Activated naive CD8-positive, alpha-beta T cell (primary cell): ENCODE results near the gene MYO9B.

Experiments used
- H3K27ac Mint-ChIP-seq: one replicate; pipeline ENCODE4 v1.8.0; 2021; ENCODE audit warnings: mixed read lengths
- H3K27me3 Mint-ChIP-seq: one replicate; pipeline ENCODE4 v1.8.0; 2021; ENCODE audit warnings: mixed read lengths
- H3K36me3 Mint-ChIP-seq: one replicate; pipeline ENCODE4 v1.8.0; 2021; ENCODE audit warnings: mixed read lengths
- H3K4me1 Mint-ChIP-seq: one replicate; pipeline ENCODE4 v1.8.0; 2021; ENCODE audit warnings: low read depth, mixed read lengths
- H3K4me3 Mint-ChIP-seq: one replicate; pipeline ENCODE4 v1.8.0; 2021; ENCODE audit warnings: mild to moderate bottlenecking, mixed read lengths
- H3K9me3 Mint-ChIP-seq: one replicate; pipeline ENCODE4 v1.8.0; 2021; ENCODE audit warnings: low read depth, mixed read lengths

Gene MYO9B

DNA sequence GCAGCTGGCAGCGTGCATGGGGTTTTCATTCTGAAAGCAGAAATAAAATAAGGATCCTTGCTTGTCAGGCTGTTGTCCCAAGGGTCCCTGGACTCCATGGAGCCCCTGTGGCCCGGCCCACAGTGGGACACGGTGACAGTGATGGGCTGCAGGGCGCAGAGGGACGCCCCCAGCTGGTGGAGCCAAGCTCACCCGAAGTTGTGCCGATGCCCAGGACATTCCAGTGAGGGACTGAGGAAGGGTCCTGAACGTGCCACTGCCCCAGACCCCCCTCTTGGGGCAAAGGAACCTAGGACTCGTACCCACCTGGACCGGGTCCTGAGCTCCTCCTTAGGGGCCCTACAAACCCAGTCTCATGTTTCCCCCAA lies 35.0 kb downstream of the MYO9B start:
- no peak overlapping the region for H3K4me3 Mint-ChIP-seq

DNA sequence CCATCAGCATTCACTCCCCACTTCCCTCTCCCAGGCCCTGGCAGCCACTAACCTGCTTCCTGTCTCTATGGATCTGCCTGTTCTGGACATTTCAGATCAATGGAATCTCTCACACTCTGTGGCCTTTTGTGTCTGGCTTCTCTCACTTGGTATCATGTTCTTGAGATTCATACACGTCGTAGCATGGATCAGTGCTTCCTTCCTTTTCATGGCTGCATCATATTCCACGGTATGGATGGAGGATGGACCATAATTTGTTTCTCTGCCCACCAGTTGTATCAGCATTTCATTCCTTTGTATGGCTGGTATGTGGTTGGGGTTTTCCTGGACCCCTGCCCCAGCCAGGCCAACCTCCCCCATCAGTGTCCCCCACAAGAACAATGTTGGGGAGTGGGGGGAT lies 36.2 kb downstream of the MYO9B start:
- Mint-ChIP-seq H3K27me3 (no peaks in the 10 kb centered on the region), H3K27ac (peak overlapping the region; percentile 42), H3K4me3 (no peak overlapping the region), H3K4me1 (peaks cover 29% of the 10 kb centered on the region), H3K36me3 (peaks cover 4% of the 10 kb centered on the region), H3K9me3 (no peaks in the 10 kb centered on the region)

More for the DNA sequence above, 35.0 kb downstream of the MYO9B start:
- peaks cover 4% of the 10 kb centered on the region for H3K36me3 Mint-ChIP-seq
- H3K27ac Mint-ChIP-seq = no peak overlapping the region
- no peaks in the 10 kb centered on the region for H3K9me3 Mint-ChIP-seq
- H3K27me3 Mint-ChIP-seq = no peaks in the 10 kb centered on the region
- peaks cover 31% of the 10 kb centered on the region for H3K4me1 Mint-ChIP-seq

DNA sequence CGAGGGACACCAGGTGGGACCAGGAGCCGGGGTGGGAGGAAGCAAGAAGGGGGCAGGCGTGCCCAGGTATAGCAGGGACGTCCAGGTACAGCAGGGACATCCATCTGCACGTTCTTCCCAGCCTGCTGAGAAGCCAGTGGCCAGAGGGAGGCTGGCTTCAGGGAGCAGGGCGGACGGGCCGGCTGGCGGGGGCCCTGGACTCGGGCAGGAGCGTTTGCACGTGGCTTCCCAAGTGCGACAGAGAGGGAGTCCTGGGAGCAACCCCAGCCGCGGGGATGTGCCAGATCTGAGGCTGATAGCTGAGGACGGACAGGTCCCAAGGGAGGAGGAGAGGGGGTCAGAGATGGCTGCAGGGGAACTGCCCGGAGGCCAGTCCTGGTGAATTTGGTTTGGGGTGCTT lies 36.7 kb downstream of the MYO9B start:
- H3K27ac Mint-ChIP-seq = no peak overlapping the region
- no peaks in the 10 kb centered on the region for H3K27me3 Mint-ChIP-seq
- H3K4me1 Mint-ChIP-seq = peaks cover 30% of the 10 kb centered on the region
- H3K36me3 Mint-ChIP-seq = peaks cover 4% of the 10 kb centered on the region
- no peaks in the 10 kb centered on the region for H3K9me3 Mint-ChIP-seq
- H3K4me3 Mint-ChIP-seq = no peak overlapping the region

DNA sequence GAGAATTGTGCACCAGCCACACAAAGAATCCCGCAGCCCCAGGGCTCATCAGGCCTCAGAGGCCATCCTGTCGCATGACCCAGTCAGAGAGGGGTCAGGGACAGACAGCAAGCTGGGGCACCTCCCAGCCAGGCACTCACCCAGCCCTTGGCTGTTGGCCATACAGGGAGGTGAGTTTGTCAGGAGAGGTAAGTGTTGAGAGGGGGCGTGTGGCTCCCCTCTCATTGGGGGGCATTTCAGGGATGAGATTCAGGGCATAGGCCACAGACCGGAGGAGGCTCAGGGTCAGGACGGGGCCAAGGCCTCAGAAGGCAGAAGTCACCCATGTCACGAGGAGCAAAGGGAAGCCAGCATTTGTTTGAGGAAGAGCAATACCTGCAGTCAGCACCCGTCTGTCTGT lies 37.1 kb downstream of the MYO9B start:
- no peak overlapping the region for H3K4me3 Mint-ChIP-seq
- H3K36me3 Mint-ChIP-seq = peaks cover 4% of the 10 kb centered on the region
- no peaks in the 10 kb centered on the region for H3K27me3 Mint-ChIP-seq
- peaks cover 27% of the 10 kb centered on the region for H3K4me1 Mint-ChIP-seq
- H3K9me3 Mint-ChIP-seq = no peaks in the 10 kb centered on the region
- H3K27ac Mint-ChIP-seq = no peak overlapping the region

DNA sequence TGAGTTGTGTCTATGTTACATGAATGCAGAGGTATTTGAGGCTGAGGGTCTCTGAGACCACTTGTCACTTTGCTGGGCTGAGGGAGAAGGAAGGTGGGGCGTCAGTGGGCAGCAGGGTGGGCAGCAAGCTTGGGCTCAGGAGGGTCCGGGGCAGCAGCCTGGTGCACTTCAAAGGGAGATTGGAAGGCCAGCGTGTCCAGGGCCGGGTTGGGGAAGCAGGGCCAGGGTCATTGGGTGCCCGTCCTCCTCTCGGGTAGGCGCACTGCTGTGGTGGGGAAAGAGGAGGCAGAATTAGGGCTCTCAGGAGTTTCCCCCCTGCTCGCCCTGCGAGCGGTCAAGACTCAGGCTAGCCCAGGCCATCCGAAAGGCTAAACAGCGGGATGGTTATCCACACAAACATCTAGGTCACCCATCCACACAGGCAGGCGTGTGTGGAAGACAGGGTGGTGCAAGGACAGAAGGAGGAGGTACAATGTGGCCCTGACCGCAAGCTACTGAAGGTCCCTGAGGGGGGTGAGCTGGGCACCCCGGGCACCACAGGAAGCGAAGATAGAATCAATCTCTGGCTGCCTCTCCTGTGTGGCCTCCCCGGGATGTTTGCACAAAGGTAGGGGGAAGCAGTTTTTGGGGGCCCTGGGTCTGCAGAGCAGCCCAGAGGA lies 37.7 kb downstream of the MYO9B start:
- Mint-ChIP-seq H3K36me3 (peaks cover 4% of the 10 kb centered on the region), H3K9me3 (no peaks in the 10 kb centered on the region), H3K27me3 (no peaks in the 10 kb centered on the region), H3K4me1 (peaks cover 24% of the 10 kb centered on the region), H3K27ac (no peak overlapping the region), H3K4me3 (no peak overlapping the region)

DNA sequence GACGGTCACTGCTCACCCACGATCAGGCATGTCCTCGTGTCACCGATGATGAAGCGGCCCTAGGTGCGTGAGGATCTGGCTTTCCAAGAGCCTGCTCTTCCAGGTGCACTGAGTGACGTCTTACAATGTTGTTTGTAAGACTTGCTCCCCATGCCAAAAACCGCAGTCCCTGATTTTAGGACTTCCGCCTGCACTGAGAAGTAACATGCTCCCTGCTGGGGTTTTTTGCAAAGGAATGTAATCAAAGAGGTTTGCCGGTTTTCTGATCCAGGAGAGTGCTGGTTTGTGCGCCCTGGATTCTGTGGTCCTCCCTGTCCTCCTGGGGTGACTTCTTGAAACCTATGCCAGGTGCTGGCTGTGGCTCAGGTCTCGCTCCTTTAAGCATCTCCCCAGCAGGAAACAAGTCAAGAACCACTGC lies 38.8 kb downstream of the MYO9B start:
- Mint-ChIP-seq H3K27ac (no peak overlapping the region), H3K36me3 (peaks cover 4% of the 10 kb centered on the region), H3K9me3 (no peaks in the 10 kb centered on the region), H3K4me1 (peaks cover 19% of the 10 kb centered on the region), H3K27me3 (no peaks in the 10 kb centered on the region), H3K4me3 (no peak overlapping the region)

DNA sequence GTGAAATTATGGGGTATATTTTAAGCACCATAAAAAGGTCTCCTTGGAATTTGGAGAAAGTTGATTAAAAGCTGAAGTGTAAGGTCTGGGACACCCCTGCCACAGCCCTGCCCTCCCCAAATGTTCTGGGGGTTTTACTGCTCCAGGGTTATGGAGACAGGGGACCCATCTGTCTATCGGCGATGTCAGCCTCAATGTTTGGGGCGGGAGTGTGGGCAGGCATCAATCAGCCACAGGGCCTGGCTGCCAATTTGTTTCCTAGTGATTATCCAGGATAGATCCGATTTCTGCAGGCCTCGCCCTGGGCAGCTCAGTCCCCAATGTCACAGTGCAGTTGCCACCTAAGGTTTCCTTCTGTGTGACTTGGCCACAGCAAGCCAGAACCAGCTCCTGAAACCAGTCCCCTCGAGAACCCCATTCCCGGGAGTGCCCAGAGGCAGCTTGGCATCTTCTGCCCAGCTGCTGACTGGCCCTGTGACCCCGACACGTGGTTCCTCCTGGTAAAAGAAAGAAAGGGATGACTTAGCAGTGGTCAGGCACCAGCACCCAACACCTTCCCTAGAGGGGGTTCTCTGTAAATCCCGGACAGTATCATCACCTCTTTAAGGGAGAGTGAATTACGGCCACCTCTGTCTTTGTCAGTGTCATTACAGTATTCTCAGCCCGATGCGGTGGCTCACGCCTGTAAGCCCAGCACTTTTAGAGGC lies 41.6 kb downstream of the MYO9B start:
- Mint-ChIP-seq H3K4me3 (no peak overlapping the region), H3K27ac (no peak overlapping the region), H3K27me3 (no peaks in the 10 kb centered on the region)

DNA sequence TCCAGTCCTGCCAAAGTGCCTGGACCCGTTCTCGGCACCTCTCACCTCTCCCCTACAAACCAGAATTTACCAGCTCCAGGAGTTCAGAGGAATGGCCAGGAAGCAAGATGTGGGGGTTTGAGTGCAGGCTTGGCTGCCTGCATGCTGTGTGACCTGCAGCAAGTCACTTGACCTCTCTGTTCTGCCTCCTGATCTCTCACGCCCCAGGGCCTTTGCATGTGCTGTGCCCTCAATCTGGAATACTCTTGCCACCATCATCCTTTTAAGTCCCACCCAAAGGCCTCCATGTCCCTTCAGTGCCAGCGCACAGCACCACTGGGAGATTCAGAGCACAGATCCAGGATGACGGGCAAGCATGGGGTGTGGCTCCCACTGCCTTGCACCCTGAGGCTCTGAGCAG lies 43.4 kb downstream of the MYO9B start:
- Mint-ChIP-seq H3K9me3 (no peaks in the 10 kb centered on the region), H3K4me1 (peaks cover 17% of the 10 kb centered on the region), H3K36me3 (peaks cover 2% of the 10 kb centered on the region), H3K27me3 (no peaks in the 10 kb centered on the region), H3K4me3 (no peak overlapping the region), H3K27ac (peak overlapping the region; percentile 22)

More for the DNA sequence above, 41.6 kb downstream of the MYO9B start:
- peaks cover 19% of the 10 kb centered on the region for H3K4me1 Mint-ChIP-seq
- no peaks in the 10 kb centered on the region for H3K36me3 Mint-ChIP-seq
- H3K9me3 Mint-ChIP-seq = no peaks in the 10 kb centered on the region

DNA sequence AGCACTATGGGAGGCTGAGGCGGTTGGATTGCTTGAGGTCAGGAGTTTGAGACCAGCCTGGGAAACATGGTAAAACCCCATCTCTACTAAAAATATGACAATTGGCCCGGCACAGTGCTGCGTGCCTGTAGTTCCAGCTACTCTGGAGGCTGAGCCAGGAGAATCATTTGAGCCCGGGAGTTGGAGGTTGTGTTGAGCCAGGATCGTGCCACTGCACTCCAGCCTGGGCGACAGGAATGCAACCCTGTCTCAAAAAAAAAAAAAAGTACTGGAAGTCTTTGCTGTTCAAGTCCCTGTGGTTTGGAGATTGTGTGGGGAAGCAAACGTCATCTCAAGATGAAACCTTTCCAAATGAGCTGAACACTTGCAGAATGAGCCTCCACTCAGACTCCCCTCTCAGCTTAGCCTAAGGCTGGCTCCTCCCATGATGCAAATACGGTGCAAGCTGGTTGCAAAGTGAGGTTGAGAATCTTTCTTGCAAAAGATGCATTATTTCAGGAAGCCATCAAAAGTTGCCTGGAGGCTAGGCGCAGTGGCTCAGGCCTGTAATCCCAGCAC lies 46.2 kb downstream of the MYO9B start:
- Mint-ChIP-seq H3K4me1 (peaks cover 36% of the 10 kb centered on the region), H3K36me3 (peaks cover 2% of the 10 kb centered on the region), H3K27me3 (no peaks in the 10 kb centered on the region), H3K27ac (no peak overlapping the region), H3K4me3 (no peak overlapping the region), H3K9me3 (no peaks in the 10 kb centered on the region)

DNA sequence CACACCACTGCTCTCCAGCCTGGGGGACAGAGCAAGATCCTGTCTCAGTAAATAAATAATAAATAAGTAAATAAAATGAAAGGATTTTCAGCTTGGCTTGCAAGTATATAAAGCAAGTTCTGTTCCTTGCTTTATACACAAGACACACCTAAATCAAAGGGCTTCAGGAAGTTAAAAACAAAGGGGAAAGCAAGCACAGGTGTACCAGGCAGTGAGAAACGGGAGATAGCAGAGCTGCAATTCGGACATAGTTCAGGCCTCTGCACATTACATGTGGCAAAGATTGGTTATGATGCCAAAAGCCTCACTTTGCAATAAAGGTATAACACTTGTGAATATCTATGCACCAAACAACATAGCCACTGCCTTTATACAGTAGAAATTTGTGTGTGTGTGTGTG lies 47.5 kb downstream of the MYO9B start:
- Mint-ChIP-seq H3K4me3 (no peak overlapping the region), H3K36me3 (peaks cover 2% of the 10 kb centered on the region), H3K27ac (no peak overlapping the region), H3K4me1 (peaks cover 43% of the 10 kb centered on the region), H3K9me3 (no peaks in the 10 kb centered on the region), H3K27me3 (no peaks in the 10 kb centered on the region)

DNA sequence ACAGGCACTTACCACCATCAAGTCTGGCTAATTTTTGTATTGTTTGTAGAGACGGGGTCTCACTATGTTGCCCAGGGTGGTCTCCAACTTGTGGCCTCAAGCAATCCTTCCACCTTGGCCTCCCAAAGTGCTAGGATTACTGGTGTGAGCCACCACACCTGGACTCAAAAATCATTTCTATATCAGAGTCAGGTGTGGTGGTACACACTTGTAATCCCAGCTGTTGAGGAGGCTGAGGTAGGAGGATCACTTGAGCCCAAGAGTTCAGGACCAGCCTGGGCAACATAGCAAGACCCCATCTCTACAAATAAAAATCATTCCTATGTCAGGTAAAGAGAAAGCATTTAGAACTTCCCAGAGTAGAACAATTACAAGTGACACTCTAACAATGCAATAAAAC lies 48.4 kb downstream of the MYO9B start:
- H3K27me3 Mint-ChIP-seq = no peaks in the 10 kb centered on the region
- H3K4me1 Mint-ChIP-seq = peaks cover 46% of the 10 kb centered on the region
- H3K36me3 Mint-ChIP-seq = peaks cover 2% of the 10 kb centered on the region
- no peak overlapping the region for H3K4me3 Mint-ChIP-seq
- no peaks in the 10 kb centered on the region for H3K9me3 Mint-ChIP-seq
- H3K27ac Mint-ChIP-seq = peak overlapping the region; percentile 98

DNA sequence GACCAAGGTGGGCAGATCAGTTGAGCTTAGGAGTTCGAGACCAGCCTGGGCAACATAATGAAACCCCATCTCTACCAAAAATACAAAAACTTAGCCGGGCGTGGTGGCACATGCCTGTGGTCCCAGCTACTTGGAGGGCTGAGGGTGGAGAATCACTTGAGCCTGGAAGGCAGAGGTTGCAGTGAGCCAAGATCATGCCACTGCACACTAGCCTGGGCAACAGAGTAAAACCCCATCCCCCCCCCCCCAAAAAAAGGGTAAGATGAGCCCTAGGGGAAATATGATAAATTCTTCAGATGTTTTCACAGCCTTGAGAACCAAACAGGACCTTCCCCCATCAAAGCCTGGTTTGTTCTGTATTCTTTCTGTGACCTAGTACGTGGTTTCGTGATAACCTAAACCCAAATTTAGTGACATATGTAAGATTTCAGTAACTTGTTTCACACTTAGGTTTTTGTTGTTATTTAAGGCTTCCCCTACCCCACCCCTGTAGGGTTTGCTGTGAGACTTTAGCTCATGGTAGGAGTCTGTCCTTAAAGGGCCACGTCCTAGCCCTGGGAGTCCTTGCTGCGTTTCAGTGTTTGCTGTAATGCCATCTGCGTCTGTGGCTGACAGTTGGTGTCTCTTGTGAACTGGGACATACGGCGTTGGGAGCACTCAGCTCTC lies 49.6 kb downstream of the MYO9B start:
- peak overlapping the region; percentile 87 for H3K4me3 Mint-ChIP-seq
- H3K36me3 Mint-ChIP-seq = peaks cover 2% of the 10 kb centered on the region
- H3K4me1 Mint-ChIP-seq = peaks cover 43% of the 10 kb centered on the region
- peak overlapping the region; percentile 98 for H3K27ac Mint-ChIP-seq
- no peaks in the 10 kb centered on the region for H3K27me3 Mint-ChIP-seq
- H3K9me3 Mint-ChIP-seq = no peaks in the 10 kb centered on the region

DNA sequence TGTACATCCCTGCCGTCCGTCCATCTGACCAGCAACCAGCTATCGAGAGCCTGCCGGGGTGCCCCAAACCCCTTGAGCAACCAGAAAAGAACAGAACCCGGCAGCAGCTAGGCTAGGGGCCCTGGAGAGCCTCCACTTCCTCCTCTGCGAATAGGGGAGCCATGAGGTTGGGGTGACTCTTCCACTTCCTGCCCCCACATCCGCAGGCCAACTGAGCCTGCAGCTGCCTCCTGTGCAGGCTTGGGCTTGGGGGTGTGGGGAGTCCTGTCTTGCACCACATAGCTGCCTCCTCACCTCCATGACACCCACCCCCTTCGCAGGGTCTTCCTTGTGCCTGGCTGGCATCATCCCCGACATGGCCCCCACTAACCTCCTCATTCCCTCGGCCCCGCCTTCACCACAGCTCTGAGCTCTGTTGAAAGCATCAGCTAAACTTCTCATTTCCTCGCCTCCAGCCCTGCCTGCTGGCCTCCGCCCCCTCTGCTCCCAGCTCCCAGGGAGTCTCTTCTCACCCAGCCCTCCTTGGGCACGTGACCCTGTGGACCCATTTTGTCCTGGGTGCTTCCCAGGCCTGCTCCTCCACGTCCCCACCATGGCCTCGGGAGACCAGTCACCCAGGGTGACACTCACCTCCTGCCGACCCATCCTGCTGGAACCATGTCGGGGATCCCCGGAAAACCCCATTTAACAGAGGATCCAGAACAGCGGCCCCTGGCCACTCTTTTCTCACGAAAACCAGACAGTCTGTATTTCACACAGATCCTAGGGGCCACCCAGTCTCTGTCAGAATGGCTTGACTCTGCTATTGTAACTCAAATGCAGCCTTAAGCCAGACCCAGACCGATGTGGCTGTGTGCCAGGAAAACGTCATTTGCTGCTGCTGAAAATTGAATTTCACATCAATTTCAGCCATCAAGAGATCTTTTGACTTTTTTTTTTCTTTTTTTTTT lies 50.4 kb downstream of the MYO9B start:
- H3K4me1 Mint-ChIP-seq = peaks cover 43% of the 10 kb centered on the region
- H3K36me3 Mint-ChIP-seq = peaks cover 2% of the 10 kb centered on the region

DNA sequence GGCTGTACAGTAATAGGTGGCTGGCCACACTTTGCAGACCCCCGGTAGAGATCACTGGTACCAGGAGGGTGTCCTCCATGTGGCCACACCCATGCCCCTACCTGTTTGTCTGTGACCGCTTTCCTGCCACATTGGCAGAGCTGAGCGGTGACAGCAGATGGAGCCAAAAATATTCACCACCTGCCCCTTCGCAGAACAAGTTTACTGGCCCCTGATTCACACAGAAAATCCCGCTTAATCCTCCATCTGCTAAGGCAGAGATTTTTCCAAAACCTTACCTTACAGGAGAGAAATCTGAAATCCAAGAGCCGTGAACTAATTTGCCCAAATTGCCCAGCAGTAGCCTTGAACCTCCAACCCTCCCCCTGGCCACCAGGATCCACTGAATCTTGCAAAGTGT lies 52.1 kb downstream of the MYO9B start:
- H3K4me3 Mint-ChIP-seq = no peak overlapping the region
- H3K27me3 Mint-ChIP-seq = no peaks in the 10 kb centered on the region
- H3K36me3 Mint-ChIP-seq = no peaks in the 10 kb centered on the region
- H3K4me1 Mint-ChIP-seq = peaks cover 36% of the 10 kb centered on the region
- no peaks in the 10 kb centered on the region for H3K9me3 Mint-ChIP-seq
- H3K27ac Mint-ChIP-seq = peak overlapping the region; percentile 61

More for the DNA sequence above, 50.4 kb downstream of the MYO9B start:
- Mint-ChIP-seq H3K27ac (peak overlapping the region; percentile 98), H3K27me3 (no peaks in the 10 kb centered on the region), H3K9me3 (no peaks in the 10 kb centered on the region), H3K4me3 (peak overlapping the region; percentile 87)
